OCI-LY7 (cell line): Measurements from ENCODE around the gene RAB1B.

Source experiments
- EZH2phosphoT487 ChIP-seq: fragments of 200-600 bp; sonication (generic); IDR thresholded peaks from 2 replicates; pipeline ENCODE4 v1.6.1; 2018; ENCODE audit warnings: low read depth, borderline replicate concordance, mild to moderate bottlenecking, mixed run types, antibody characterized with exemption, low read length, moderate library complexity, mixed read lengths
- TF ChIP-seq, protein P1 (sequence below): fragments of 200-600 bp; sonication (generic); conservative IDR thresholded peaks from 2 replicates; pipeline ENCODE4 v1.5.1; 2014; ENCODE audit warnings: mild to moderate bottlenecking, antibody characterized with exemption, low read length, moderate library complexity, mixed read lengths

DNA sequence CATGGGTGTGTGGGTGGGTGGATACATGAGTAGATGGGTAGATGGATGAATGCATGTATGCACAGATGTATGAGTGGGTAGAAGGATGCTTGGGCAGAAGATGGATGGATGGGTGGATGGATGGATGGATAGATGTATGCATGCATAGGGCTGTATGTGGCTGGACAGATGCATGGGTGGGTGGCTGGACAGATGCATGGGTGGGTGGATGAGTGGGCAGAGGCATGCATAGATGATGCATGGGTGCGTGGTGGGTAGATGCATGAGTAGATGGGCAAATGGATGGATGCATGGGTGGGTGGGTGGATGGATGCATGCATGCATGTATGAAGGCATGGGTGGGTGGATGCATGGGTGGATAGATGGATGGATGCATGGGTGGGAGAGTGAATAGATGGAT lies 55.2 kb downstream of the RAB1B start:
- TF ChIP-seq, protein P1, sequence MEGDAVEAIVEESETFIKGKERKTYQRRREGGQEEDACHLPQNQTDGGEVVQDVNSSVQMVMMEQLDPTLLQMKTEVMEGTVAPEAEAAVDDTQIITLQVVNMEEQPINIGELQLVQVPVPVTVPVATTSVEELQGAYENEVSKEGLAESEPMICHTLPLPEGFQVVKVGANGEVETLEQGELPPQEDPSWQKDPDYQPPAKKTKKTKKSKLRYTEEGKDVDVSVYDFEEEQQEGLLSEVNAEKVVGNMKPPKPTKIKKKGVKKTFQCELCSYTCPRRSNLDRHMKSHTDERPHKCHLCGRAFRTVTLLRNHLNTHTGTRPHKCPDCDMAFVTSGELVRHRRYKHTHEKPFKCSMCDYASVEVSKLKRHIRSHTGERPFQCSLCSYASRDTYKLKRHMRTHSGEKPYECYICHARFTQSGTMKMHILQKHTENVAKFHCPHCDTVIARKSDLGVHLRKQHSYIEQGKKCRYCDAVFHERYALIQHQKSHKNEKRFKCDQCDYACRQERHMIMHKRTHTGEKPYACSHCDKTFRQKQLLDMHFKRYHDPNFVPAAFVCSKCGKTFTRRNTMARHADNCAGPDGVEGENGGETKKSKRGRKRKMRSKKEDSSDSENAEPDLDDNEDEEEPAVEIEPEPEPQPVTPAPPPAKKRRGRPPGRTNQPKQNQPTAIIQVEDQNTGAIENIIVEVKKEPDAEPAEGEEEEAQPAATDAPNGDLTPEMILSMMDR, result no peak
- no peak for TF ChIP-seq EZH2phosphoT487
